ENCODE results near the gene LRRC25.
"Not testable (repeated sequence)": the region's sequence is repeated elsewhere in the genome, so short reads cannot be mapped to it uniquely, and the experiment has no call there.

LRRC25 gene

DNA sequence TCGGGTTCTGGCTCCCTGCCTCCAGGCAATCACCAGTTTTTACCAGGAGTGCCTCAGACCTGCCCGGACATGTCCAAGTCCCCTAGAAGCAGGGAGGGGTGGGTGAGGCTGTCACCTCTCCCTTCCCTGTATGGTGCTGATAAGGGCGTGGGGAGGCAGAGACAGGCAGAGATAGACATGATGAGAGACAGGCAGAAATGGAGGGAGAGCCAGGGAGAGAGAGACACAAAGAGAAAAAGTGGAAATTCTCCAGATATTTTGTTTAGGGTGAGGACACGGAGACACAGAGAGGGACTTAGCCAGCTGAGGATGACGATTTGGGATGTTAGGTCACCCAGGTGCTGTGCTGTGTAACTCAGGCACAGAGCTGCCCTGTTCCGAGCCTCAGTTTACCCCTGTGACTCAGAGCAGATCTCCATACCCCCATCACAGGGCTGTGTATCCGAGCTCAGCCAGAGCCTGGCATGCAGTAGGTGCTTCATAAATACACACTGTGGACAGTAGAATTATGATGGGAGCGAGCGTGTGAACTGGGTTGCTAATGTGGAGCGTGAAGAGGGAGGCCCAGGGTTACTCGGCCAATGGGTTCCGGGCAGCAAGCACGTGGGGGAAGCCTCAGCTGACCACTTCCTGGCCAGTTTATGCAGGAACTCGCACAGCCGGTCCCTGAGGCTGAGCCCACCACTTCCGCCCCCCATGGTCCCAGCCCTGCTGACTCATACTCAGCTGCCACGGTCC, 23.4 kb downstream of the LRRC25 start:
- no peak for DNase-seq

DNA sequence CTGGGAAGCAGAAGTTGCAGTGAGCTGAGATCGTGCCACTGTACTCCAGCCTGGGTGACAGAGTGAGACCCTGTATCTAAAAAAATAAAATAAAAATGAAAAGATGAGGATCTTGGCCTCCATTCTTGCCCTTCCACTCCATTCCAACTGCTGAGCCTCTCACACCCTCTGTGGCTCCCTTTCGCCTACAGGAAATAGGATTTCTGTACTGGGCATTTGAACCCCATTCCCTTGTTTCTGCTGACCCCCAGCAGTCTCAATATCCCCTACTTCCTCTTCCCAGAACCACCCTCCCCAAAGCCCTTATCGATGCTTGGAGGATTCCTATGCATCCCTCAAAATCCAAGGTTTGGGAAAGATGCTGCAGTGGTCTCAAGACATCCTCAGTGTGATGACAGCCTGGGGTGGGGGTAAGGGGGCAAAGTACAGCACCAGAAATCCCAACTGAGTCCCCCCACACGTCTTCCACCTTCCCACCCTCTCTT, 24.0 kb downstream of the LRRC25 start:
- DNase-seq = no peak

DNA sequence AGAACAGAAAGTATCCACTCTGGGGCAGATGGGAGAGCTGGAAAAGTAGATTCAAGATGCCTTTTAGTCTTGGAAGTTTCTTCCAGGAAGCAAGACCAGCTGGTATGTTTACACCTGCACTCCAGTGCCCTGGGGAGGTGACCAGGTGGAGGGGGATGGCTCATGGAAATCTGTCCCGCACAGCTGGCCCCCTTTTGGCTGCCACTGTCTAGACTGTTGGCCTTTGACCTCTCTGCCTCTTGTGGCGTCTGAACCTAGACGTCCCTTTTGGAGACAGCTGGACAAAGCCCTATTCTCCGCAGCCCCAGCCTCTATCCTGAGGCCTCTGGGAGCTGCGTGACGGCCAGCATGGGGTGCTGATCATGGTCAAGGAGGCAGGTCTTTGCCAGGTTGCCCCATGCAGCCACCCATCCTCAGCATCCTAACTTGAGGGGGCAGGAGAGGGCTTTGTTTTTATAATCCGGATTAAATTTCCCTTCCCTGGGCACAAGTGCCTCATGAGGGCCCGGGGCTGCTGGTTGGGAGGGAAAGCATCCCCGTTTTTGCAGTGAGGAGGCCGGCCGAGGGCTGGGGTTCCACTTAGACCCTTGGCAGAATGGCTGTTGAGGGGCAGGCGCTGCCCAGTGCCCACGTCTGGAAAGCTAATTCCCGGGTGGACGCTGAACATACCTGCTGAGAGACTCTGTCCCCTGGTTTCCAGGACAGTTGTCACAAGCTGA, 28.8 kb downstream of the LRRC25 start:
- no peak for DNase-seq

DNA sequence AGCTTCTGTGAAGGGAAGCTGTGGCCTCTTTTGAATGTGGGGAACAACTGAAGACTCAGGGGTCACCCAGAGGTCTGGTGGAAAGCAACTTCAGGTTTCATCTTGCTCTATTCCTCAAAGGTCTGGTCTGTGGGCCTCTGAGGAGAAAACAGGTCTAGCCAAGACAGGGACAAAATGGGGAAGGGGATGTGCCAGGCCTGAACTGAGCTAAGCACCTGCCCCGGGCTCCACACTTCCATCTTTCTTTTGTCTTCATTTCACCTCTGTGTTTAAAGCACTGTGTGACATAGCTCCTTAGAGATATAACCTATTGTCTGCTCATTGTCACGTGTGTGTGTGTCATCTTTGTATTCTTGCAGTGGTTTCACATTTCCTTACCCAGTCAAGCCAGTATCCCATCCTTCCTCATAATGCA, 31.4 kb downstream of the LRRC25 start:
- no peak for DNase-seq

DNA sequence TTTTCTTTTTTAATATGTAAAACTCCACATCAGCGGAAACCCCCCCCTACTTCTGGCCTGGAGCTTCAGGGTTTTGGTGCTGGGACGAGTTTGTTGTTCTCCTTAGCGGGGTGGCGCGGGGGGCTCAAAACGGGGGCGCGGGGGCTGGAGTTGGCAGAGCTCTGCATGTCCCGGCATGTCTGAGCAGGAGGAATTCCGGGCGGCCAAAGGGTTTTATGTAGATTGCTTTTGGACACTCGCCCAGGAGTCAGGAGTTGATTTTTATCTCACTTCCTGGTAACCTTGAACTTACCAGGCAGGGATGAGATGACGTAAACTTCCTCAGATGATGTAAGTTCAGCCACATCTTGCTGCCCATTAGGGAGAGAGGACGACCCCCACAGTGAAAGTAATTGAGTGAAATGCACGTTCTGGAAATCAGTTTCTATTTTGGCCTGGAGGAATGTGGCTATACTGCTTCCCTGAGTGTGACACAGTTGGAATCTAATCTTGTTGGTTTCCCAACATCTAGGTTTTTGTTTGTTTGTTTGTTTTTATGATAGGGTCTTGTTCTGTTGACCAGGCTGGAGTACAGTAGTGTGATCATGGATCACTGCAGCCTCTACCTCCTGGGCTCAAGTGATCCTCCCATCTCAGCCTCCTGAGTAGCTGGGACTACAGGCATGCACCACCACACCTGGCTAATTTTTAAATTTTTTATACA, 32.4 kb downstream of the LRRC25 start:
- DNase-seq = peak; percentile 58

DNA sequence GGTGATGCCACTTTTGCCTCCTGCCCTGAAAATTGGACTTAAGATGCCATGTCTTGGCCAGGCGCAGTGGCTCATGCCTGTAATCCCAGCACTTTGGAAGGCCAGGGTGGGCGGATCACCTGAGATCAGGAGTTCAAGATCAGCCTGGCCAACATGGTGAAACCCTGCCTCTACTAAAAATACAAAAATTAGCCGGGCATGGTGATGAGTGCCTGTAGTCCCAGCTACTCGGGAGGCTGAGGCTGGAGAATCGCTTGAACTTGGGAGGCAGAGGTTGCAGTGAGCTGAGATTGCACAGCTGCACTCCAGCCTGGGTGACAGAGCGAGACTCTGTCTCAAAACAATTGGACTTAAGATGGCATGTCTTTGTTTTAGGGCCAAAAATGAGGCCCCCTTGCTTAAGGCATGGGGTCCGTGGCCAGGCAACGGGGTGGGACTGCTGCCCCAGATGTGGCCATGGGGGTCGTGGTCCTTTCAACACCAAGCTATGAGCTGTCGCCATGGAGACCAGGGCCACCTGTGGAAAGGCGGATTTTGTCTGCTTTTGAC, 33.1 kb downstream of the LRRC25 start:
- not testable (repeated sequence) for DNase-seq

DNA sequence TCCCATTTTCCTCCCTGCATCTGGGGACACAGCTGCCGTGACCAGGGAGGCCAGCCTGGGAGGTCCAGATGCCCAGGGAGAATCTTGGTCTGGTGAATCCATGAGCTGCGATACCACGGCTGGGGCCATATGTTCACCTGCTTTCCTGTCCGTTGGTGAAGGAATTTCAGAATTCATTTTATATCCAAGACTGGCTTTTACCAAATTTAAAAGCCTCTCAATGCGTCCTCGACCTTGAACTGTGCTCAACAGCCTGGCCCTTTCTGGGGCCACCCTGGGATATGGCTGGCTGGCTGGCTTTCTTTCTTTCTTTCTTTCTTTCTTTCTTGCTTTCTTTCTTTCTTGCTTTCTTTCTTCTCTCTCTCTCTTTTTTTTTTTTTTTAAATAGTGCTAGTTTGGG, 33.6 kb downstream of the LRRC25 start:
- DNase-seq = no peak

DNA sequence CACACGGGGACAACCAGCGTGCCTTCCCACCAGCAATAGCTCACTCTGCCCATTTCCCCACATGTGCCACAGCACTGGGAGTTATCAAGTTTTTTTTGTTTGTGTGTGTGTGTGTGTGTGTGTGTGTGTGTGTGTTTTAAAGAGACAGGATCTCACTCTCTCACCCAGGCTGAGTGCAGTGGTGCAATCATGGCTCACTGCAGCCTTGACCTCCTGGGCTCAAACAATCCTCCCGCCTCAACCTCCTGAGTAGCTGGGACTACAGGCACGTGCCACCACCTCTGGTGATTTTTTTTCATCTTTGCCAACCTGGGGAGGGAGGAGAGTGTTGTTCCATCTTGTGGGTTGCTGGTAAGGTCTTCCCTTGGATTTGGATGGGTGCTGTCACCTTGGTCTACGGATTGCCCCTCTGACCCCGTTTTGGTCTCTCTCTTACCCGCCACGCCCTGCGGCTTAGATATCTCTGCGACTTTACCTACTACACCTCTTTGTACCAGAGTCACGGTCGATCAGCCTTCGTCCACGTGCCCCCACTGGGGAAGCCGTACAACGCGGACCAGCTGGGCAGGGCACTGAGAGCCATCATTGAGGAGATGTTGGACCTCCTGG, 34.4 kb downstream of the LRRC25 start:
- DNase-seq = no peak

DNA sequence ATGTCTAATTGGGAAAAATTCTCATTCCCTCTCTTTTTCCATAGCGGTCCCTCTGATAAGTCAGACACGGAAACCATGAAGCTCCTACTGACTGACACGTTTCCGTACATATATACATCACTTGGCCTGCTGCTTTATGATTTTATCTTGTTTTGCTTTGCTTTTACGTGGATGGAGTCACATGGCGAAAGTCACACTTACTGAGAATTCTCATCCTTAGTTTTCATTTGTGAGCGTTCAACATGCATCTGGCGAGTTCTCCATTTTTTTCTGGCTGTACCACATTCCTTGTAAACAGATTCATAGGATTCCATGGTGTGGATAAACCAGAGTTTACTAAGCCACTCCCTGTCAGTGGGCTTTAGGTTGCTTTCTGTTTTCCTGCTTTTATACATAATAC, 35.8 kb downstream of the LRRC25 start:
- no peak for DNase-seq

DNA sequence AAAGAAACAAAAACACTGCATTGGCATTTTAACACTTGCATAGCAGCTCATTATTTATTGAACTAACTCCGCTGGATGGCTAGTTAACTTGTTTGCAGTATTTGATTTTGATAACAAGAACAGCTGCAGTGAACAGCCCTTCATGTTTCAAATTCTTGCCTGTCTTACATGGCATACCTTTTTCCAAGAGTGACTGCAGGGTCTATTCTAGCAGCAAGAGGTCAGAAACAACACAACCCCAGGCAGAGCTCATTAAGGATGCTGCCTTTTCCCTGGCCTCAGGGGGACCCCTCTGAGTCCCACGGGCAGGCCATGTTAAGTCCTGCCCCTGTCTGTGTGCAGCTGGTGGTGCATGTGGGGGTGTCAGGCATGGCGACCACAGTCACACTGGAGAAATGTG, 40.4 kb downstream of the LRRC25 start:
- DNase-seq = no peak

DNA sequence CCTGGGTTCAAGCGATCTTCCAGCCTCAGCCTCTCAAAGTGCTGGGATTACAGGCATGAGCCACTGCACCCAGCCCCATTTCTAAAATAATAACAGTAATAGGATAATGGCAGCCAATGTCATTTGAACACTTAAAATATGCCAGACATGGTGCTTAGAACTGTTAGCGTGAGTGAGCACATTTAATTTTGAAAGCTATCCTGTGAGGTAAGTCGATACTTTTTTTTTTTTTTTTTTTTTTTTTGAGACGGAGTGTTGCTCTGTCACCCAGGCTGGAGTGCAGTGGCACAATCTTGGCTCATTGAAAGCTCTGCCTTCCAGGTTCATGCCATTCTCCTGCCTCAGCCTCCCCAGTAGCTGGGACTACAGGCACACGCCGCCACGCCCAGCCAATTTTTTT, 42.7 kb downstream of the LRRC25 start:
- DNase-seq = not testable (repeated sequence)

DNA sequence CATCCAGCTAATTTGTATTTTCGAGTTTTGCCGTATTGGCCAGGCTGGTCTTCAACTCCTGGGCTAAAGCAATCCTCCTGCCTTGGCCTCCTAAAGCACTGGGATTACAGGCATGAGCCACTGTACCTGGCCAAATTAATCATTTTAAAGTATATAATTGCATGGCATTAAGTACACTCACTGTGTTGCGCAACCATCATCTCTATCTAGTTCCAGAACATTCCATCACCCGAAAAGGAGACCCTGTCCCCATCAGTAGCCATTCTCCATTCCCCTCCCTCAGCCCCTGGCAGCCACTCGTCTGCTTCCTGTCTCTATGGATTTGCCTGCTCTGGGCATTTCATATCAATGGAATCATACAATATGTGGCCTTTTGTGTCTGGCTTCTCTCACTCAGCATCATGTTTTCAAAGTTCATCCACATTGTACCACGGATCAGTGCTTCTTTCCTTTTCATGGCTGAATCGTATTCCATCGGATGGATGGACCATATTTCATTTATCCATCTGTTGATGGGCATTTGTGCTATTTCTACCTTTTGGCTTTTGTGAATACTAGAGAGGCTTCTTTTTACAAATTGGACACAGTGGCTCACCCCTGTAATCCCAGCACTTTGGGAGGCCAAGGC, 43.9 kb downstream of the LRRC25 start:
- no peak for DNase-seq

DNA sequence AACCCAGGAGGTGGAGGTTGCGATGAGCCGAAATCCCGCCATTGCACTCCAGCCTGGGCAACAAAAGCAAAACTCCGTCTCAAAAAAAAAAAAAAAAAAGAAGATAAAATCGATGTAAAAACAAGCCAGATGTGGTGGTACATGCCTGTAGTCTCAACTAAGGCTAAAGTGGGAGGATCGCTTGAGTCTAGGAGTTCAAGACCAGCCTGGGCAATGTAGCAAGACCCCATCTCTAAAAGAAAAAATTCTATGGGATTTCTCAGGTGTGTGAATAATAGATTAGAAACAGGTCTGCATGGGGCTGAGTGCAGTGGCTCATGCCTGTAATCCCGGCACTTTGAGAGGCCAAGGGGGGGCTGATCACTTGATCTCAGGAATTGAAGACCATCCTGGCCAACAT, 45.9 kb downstream of the LRRC25 start:
- DNase-seq = no peak

DNA sequence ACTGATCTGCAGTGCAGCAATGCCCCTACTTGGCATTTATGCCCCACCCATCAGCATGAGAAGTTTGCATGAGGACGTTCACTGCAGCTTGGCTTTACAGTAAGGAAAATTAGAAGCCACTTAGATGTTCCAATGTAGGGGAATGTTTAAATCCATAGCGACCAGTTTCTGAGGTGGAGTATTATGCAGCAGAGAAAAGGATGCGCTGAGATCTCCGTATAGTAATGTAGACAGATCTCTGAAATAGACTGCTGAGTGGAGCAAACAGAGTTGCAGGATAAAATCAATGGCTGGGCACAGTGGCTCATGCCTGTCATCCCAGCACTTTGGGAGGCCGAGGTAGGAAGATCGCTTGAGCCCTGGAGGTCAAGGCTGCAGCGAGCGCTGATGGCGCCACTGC, 46.9 kb downstream of the LRRC25 start:
- DNase-seq = no peak

DNA sequence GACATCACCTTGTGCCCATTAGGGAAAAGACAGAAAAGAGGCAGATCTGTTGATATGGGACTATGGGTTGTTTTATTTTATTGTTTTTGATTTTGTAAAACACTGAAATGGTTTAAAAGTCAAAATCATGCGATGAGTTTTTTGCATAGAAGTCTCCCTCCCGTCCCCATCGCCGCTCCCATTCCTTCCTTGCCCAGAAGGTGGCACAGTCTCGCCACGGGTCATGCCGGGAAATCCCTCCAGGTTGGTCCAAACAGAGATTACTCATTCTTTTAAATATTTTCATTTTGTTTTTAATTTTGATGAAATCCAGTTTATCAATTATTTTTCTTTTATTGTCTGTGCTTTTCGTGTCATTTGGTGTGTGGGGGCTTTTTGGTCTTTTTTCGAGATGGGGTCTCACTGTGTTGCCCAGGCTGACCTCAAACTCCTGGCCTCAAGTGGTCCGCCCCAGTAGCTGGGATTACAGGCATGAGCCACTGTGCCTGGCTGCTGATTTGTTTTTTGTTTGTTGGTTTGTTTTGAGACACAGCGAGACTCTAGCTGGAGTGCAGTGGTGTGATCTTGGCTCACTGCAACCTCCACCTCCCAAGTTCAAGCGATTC, 47.8 kb downstream of the LRRC25 start:
- no peak for DNase-seq

DNA sequence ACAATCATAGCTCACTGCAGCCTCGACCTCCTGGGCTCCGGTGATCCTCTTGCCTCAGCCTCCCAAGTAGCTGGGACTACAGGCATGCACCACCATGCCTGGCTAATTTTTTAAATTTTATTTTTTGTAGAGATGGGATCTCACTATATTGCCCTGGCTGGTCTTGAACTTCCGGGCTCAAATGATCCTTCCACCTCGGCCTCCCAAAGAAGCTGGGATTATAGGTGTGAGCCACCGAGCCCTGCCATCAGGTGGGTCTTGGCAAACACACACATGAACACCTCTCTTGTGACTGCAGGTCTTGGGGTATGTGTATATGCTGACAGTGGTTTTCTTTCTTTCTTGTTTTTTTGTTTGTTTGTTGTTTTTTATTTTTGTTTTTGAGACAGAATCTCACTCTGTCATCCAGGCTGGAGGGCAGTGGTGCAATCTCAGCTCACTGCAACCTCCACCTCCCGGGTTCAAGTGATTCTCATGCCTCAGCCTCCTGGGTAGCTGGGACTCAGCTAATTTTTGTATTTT, 48.5 kb downstream of the LRRC25 start:
- not testable (repeated sequence) for DNase-seq

DNA sequence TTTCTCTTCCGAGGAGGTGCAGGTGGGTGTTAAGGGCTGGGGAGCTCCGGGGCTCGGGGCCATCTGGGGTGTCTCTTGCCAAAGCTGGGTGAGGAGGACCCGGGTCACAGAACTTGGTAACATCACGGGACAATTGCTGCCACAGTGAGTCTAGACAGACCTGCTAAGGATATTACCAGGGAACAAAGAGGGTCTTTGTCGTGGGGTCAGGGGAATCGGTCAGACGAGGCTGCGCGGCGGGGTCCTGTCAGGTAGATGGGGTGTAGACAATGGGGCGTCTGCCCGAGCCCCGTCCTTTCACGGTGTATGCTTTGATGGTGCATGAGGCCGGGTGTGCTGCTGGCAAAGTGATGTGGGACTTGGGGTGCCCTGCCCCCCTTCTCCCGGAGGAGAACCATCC, 49.3 kb downstream of the LRRC25 start:
- DNase-seq = no peak

DNA sequence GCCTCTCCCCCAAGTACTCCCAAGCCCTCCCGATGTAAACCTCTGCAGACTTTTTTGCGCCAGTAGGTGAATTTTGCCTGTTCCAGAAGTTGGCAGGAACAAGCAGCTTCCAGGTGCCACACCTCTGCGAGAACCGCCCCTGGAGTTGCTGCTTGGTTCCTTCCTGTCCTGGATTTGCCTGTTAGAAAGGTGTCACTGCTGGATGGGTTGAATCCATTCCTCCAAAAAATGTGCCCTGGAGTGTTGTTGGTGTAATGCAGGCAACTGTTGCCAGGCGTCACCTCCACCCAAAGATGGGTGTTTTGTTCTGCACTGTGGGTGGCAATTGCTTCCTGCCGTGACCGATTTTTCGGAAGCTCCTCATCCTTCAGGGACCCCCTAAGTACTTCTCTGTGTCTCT, 51.3 kb downstream of the LRRC25 start:
- DNase-seq = no peak

DNA sequence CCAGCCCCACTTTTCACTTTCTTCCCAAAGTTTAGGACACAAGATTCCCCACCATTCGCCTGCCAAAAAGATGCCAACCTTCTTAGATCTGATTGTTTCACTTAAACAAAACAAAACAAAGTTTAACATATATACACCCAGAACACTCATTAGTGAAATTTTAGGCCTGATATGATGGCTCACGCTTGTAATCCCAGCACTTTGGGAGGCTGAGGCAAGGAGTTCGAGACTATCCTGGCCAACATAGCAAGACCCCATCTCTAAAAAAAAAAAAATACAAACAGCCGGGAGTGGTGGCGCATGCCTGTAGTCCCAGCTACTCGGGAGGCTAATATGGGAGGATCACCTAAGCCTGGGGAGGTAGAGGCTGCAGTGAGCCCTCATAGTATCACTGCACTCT, 52.1 kb downstream of the LRRC25 start:
- DNase-seq = no peak

DNA sequence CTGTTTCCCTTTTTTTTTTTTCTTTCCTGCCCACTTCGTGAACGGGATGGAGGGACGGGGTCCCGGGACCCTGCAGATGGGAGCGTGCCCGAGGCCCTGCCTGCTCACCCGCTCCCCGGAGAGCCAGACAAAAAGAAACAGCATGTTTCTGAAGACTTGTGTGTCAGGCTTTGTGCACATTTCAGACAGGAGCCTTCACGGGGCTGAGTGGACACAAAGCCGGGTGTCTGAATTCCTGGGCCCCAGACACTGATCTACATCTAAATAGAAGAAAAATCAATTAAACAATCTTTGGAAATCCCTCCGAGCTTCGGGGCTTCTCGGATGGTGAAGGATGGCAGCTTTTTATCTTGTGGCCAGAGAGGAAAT, 52.9 kb downstream of the LRRC25 start:
- no peak for DNase-seq

DNA sequence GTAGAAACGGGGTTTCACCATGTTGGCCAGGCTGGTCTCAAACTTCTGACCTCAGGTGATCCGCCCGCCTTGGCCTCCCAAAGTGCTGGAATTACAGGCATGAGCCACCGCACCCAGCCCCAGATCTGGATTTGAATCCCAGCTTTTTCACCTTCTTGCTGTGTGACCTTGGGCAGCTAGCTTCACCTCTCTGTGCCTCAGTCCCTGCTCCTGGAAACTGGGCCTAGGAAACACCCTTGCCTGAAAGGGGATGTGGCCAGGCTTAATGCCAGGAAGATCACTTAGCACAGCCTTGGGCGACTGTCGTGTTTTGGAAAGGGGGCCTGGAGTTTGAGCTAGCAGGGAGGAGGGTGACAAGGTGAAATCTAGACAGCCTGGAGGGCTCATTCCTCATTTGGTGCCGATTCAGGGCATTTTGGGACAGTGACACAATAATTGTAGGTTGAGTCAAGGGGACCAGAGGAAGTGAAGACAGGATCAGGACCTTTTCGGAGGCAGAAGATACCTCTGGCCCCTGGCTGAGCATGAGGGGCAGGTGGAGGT, 55.3 kb downstream of the LRRC25 start:
- DNase-seq = no peak
